ENCODE results near the gene TM2D1. TPM values are rescaled to one million over a fixed set of nuclear protein-coding genes. Genes with fewer than 3 reads are reported as not detected.

The TM2D1 gene
- total RNA-seq, 1 experiment from 2014 or later: 27.2 TPM

- H3K36me3 ChIP-seq (ENCODE audit: insufficient read depth, low read length, poor library complexity, severe bottlenecking): no peaks in the 10 kb centered on the region
- DNase-seq (ENCODE audit: low spot score): no peak
- POLR2A ChIA-PET (ENCODE audit: low non-redundant PET): no interaction called here
- no peaks in the 10 kb centered on the region for H3K27me3 ChIP-seq (replicated peaks; ENCODE audit: insufficient read depth, low read depth, low read length, poor library complexity)
- CTCF ChIA-PET: no interaction called here
- no peaks in the 10 kb centered on the region for H3K9me3 ChIP-seq (ENCODE audit: low read depth, low read length, poor library complexity, severe bottlenecking)
- no TSS peak for BruUV-seq (replicated peaks)
- H3K4me3 ChIP-seq (ENCODE audit: low read depth, low read length, poor library complexity, severe bottlenecking): no peak overlapping the region
- TF ChIP-seq EZH2 (IDR thresholded peaks at IDR 0.05; ENCODE audit: borderline replicate concordance, low read depth, low read length, poor library complexity, severe bottlenecking): no peak
- no peak for TF ChIP-seq CTCF (conservative IDR thresholded peaks at IDR 0.05; ENCODE audit: low read depth, low read length)
- H3K27ac ChIP-seq (ENCODE audit: low read depth, low read length, poor library complexity, severe bottlenecking): no peak overlapping the region
- intact Hi-C loops (cut with micrococcal nuclease; ENCODE audit: unreplicated experiment): no loop called here
- peaks cover 28% of the 10 kb centered on the region for H3K4me1 ChIP-seq (ENCODE audit: insufficient read depth, low read length, poor library complexity, severe bottlenecking)
Measured at GRCh38 chr1:61752921-61753389, 28.0 kb upstream of the TM2D1 start.

- ChIA-PET CTCF (no interaction called here), POLR2A (ENCODE audit: low non-redundant PET) (interaction anchor here (0.6 kb wide), 2 partner anchors 897 to 1012 kb away, joined by 3 to 8 read pairs; no protein-coding TSS in a partner anchor)
- BruUV-seq (replicated peaks): no TSS peak
- H3K36me3 ChIP-seq (ENCODE audit: insufficient read depth, low read length, poor library complexity, severe bottlenecking): no peaks in the 10 kb centered on the region
- TF ChIP-seq CTCF (conservative IDR thresholded peaks at IDR 0.05; ENCODE audit: low read depth, low read length) (no peak), EZH2 (IDR thresholded peaks at IDR 0.05; ENCODE audit: borderline replicate concordance, low read depth, low read length, poor library complexity, severe bottlenecking) (no peak)
- H3K27me3 ChIP-seq (replicated peaks; ENCODE audit: insufficient read depth, low read depth, low read length, poor library complexity): no peaks in the 10 kb centered on the region
- peaks cover 29% of the 10 kb centered on the region for H3K4me1 ChIP-seq (ENCODE audit: insufficient read depth, low read length, poor library complexity, severe bottlenecking)
- no peak overlapping the region for H3K27ac ChIP-seq (ENCODE audit: low read depth, low read length, poor library complexity, severe bottlenecking)
- H3K9me3 ChIP-seq (ENCODE audit: low read depth, low read length, poor library complexity, severe bottlenecking): no peaks in the 10 kb centered on the region
- DNase-seq (ENCODE audit: low spot score): no peak
- intact Hi-C loops (cut with micrococcal nuclease; ENCODE audit: unreplicated experiment): no loop called here
- H3K4me3 ChIP-seq (ENCODE audit: low read depth, low read length, poor library complexity, severe bottlenecking): no peak overlapping the region
Measured at GRCh38 chr1:61749574-61749973, 24.6 kb upstream of the TM2D1 start.

GRCh38 chr1:61748566-61748965 lies 23.6 kb upstream of the TM2D1 start:
- DNase-seq (ENCODE audit: low spot score): no peak
- peaks cover 22% of the 10 kb centered on the region for H3K4me1 ChIP-seq (ENCODE audit: insufficient read depth, low read length, poor library complexity, severe bottlenecking)
- H3K9me3 ChIP-seq (ENCODE audit: low read depth, low read length, poor library complexity, severe bottlenecking): no peaks in the 10 kb centered on the region
- H3K4me3 ChIP-seq (ENCODE audit: low read depth, low read length, poor library complexity, severe bottlenecking): no peak overlapping the region
- H3K27ac ChIP-seq (ENCODE audit: low read depth, low read length, poor library complexity, severe bottlenecking): no peak overlapping the region
- no peaks in the 10 kb centered on the region for H3K36me3 ChIP-seq (ENCODE audit: insufficient read depth, low read length, poor library complexity, severe bottlenecking)
- CTCF ChIA-PET: no interaction called here
- BruUV-seq (replicated peaks): no TSS peak
- POLR2A ChIA-PET (ENCODE audit: low non-redundant PET): no interaction called here
- intact Hi-C loops (cut with micrococcal nuclease; ENCODE audit: unreplicated experiment): no loop called here
- TF ChIP-seq EZH2 (IDR thresholded peaks at IDR 0.05; ENCODE audit: borderline replicate concordance, low read depth, low read length, poor library complexity, severe bottlenecking): no peak
- TF ChIP-seq CTCF (conservative IDR thresholded peaks at IDR 0.05; ENCODE audit: low read depth, low read length): no peak
- H3K27me3 ChIP-seq (replicated peaks; ENCODE audit: insufficient read depth, low read depth, low read length, poor library complexity): no peaks in the 10 kb centered on the region

All from A673 (cell line).